Fibroblast of skin of abdomen (primary cell): ENCODE measurements around the gene FRMPD4.

ENCODE experiments used
- DNase-seq: peaks from one replicate; pipeline ENCODE4 v3.0.0-alpha.2; 2013

FRMPD4 gene

DNA sequence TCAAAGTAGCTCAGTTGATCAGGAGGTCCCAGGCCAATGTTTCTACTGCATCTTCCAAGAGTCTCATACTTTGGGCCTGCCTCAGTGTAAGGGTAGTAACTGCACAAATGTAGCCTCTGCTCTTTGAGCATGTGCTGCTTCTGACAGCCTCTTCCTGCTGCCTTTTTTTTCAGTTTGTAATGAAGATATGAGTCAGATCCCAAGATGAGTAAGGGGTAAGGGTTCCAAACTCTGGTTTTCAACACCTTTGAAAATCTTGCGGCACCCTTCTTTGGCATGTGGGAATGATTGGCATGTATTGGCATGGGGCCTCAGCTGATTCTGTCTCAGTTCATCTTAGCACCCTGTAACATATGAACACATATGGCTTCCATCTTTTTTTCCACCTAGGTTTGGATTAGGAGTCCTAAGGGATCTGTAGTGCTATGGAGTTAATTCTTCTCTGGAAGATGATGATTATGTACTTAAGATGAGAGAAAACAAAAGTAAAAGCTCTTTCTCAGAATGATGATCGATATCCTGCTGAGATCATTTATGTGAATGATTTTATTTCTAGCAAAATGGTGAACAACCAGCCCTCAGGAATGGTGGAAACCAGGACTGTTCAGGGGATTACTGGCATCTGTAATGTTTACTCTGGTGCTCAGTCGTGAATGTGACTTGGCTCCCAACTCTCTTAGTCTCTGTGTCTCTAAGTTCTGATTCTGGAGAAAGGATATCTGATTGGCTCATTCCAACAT is 534.3 kb downstream of the FRMPD4 start:
- peak; percentile 51 for DNase-seq

DNA sequence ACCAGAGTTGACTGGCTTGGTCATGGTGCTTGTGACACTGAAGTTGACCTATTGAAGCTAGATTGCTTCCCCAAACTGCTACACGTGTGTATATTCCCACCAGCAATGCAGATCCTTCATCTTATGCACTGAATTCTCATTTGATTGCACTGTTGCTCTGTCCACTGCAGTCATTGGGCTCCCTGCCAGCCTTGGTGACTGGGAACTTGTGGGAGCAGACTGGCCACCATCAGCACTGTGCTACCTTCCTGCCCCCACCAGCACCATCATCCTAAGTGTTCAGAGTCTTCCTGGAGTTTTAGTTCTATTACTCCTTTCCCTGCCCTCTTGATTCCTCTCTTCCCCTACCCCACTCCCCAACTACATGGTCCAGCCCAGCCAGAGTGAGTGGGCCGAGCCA is 535.2 kb downstream of the FRMPD4 start:
- DNase-seq, result no peak

DNA sequence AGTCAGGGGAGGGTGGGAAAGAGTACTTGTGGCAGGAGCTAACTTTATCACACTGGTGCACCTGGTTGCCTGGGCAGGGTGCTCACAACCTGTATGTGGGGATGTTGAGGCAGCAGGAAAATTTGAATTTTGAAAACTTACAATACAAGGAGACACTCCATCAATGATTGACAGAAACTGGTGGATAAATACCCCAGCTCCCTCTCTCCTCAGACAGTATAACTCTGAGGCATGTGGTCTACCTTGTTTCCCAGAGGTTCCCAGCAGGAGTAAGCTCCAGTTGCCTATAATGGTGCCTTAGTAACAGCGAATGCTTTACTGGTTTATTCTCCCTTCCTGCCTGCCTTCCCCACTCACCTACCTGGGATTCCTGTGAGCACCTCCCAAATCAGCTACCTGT is 541.2 kb downstream of the FRMPD4 start:
- DNase-seq, result no peak

DNA sequence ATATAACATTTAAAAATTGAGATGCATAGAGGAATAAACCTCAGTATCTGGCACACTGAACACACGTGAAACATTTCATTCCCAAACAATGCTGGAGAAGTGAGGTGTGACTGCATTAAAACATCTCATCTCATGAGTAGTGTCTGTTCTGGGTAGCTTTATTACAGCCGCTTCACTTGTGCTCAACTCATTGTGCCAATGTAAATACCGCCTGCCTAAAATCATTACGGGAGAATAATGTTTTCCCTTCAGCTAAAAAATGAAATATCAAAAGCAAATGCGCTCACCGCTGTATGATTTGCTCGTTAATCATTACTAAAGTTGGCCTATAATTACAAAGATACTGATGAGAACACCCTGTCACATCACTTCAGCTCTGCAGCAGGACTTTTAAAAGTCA is 542.8 kb downstream of the FRMPD4 start:
- DNase-seq, result no peak

DNA sequence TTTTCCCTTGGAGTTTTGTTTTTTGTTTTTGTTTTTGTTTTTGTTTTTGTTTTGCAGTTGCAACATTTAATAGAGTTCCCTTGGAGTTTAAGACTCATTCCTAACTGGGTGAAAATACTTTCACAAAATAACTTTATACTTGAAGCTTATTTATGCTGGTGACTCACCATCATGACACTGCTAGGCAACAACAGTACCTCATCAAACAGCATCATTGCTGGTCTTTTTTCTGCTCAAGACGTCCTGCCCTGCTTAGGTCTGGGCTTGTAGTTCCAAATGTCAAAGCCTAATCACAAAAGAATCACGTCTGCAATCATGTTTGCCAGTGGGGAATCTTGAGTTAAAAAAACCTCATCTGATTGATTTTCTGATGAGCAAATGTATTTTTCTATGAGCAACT is 547.3 kb downstream of the FRMPD4 start:
- DNase-seq, result peak; percentile 9

DNA sequence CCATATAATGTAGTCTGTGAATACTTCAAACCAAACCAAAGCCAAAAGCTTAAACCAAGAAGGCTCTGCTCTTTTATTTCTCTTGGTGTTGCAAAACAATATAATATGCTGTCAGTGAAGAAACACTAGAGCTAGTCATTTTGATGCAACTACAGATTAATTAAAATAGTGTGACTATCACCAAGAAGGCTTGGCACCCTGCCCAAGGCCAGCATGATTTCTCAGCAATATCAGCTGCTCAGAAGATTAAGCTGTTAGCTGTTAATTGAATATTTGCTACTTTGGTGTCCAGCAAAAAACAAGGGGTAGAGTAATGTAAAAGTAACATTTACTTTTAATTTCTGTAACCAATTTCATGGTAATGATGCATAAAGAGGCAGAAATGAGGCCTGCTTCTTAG is 548.1 kb downstream of the FRMPD4 start:
- DNase-seq, result no peak

DNA sequence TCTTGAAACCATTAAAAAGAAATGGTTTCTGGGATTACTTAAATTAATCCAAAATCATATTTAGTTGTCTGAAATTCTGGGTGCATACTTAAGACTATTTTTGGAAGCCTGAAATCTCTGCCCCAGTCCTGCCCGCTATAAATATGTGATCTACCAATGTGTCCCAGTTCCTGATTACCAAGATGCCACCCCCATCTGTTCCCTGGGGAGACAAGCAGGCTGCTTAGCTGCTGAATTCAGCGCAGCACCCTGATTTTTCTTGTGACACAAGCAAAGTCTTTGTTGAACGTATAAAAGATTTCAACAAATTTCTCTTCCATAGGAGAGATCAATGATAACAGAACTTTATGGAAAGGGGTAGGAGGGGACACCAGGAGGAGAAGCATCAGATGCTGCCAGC is 552.4 kb downstream of the FRMPD4 start:
- no peak for DNase-seq

DNA sequence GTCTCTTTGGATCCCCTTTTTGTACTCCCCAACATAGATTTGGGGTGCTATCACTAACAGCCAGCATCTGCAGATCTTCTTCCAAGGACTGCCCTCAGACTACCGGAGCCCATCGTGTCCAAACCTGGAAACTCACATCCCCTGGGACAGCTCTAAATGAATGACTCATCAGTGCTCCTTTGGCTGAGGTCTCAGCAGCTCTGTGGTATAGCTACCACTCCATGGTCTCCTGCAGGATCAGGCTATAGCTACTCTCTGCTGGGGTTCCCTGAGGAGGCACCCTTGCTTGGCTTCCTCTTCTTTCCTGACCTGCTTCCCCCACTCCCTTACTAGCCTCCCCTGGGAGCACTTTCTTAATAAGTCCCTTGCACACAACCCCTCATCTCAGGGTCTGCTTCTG is 555.5 kb downstream of the FRMPD4 start:
- no peak for DNase-seq

DNA sequence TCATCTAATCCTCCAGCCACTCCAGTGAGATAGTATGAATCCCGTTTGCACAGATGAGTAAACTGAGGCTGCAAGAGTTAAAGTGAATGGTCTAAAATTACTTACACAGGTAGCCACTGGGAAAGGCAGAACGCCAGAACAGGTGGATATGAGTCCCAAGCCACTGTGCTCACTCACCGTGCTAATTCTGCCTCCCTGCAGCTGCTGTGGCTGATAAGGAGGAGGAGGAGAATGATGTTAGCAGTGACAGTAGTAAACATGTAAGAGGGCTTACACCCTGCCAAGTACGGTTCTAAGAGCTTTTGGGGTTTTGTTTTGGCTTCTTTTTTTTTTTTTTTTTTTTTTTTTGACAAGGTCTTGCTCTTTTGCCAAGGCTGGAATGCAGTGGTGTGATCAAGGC is 562.5 kb downstream of the FRMPD4 start:
- no peak for DNase-seq

DNA sequence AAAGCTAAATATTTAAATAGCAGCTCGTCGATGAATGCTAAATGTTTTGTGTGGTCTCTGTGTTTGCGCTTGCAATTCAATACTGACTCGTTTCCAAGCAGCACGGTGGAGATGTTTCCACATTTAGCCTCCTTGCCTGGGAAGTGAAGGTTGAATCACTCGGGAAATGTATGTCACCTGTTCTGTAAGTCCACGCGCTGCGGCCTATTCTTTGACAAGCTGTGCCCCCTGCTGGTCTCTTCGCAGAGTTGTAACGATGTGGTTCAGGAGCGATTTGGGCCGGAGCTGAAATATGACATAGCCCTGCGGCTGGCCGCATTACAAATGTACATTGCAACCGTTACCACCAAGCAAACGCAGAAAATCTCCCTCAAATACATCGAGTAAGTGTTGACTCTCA is 563.4 kb downstream of the FRMPD4 start:
- peak; percentile 56 for DNase-seq

DNA sequence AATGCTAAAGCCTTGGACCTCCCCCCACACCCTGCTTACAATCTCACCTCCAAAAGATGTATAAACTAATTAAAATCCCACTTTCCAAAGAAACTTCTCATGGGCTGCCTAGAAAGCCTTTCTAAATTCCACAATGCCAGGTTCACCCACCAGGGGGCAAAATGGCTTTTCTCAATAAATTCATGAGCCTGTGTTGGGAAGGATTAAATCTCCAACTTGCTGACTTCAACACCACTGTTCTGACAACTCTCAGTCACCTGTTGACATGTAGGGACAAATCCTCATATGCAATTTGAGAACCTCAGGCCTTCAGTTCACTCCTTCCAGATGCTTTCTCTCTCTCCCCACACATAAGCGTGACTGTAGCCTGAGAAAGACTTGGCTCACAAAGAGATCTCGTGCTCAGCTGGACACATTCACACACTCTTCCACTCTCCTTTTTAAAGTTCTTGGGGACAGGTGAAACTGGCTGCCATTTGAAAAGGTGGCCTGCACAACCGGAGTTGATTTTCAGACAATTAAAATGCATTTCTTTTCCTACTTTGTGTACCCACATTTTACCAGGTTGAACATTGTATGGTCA is 564.3 kb downstream of the FRMPD4 start:
- no peak for DNase-seq

DNA sequence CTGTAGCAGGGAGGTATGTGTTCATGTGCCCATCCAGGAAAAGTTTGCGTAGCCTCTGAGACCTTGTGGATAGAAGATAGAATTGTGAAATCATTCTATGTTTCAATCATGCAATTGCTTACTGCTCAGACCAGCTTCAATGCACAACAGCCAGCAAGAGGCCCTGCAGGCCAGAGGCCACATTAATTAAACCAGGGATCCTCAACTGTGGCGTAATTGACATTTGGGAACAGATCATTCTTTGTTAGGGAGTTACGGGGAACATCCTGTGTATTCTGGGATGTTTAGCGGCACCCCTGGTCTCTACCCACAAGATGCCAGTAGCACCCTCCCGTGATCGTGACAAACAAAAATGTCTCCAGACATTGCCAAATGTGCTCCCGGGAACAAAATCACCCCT is 566.4 kb downstream of the FRMPD4 start:
- DNase-seq, result no peak

DNA sequence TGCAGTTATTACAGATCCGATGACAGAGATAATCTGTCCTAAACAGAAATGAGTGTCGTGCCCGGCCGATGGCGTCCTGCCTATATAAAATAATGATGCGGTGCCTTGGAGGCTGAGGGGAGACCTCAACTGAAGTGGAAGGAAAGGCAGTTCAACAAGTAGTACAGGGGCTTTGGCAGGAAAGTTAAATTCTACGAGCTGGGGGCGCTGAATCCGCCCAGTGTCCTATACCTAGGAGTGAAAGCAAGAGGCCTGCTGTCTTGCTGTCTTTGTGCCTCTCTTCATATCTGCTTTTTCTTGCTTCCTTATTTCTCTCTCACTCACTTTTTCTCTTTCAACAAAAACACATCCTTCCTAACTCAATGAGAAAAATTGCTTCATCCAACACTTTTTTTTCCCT is 570.8 kb downstream of the FRMPD4 start:
- no peak for DNase-seq

DNA sequence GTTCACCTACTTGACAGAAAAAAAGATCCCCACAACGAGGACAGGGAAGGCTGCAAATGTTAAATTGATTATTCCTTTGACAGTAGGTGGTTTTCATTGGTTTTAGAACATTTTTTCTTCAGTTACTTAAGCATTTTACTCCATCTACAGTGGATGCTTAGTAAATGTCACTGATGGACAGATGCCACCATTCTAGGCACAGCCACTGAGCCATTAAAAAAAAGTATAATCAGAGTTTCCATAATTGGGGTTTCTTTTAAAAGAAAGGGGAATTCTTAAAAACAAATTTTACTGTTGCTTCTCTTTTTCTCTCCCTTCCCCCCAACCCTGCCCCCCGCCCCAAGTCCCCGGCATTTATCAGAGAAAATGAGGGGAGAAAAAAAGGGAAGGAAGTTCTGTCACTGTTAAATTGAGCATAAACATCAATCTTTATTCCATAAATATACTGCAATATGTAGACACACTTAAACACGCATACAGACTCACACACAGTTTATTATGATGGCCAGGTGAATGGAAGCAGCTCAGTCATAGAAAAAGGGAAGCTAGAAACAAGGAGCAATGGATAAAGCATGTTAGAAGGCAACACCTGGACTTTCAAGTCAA is 573.3 kb downstream of the FRMPD4 start:
- DNase-seq, result no peak

DNA sequence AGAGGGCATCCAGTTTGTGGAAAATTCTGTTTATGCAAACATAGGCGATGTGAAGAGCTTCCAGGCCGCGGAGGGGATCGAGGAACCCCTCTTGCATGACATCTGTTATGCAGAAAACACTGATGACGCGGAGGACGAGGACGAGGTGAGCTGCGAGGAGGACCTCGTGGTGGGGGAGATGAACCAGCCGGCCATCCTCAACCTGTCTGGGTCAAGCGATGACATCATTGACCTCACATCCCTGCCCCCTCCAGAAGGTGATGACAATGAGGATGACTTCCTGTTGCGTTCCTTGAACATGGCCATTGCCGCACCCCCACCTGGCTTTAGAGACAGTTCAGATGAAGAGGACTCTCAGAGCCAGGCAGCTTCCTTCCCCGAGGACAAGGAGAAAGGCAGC is 578.3 kb downstream of the FRMPD4 start:
- no peak for DNase-seq

DNA sequence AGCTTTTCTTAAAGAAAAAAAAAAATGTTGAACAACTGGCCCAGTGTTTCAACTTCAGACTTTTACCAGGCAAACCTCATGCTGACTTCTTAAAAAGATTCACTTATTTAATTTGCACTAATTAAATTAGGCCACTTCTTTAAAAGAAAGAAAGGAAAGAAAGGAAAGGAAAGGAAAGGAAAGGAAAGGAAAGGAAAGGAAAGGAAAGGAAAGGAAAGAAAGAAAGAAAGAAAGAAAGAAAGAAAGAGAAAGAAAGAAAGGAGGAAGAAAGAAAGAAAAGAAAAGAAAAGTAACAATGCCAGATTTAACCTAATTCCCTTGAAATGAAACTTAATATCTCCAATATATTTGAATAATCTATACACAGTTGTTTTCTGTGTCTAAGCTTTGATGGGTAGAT is 581.6 kb downstream of the FRMPD4 start:
- no peak for DNase-seq

DNA sequence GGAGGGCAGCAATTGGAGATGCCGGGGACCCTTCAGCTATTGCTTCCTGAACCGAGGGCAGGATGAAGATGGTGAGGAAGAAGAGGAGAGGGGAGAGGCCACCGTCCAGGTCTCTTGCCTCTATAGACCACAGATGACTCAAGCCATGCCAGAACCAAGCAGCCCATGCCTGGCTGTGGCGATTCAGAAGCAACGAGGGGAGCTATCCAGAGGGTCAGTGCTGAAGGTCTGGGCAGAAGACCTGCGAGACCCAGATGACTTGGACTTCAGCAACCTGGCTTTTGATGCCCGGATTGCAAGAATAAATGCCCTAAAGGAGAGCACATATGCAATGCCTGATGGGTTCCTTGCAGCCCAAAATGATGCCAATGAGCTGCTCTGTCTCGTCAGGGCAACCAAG is 582.8 kb downstream of the FRMPD4 start:
- no peak for DNase-seq

DNA sequence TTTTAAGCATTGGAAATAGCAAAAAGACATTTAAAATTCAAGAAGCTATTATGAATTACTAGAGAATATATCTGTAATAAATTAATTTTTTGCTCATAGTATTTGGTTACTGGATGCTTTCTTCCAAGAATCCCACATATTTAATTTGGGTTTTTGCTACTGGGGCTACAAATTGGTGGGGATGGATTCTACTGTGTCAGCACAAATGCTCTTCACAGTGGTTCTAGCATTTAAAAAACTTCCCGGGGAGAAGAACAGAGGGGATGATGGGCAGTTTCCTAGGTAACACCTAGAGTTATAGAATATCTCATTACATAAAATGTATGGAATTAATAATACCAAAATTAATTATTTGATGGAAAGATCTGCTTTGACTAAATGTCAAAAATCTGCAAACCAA is 584.0 kb downstream of the FRMPD4 start:
- DNase-seq, result no peak

DNA sequence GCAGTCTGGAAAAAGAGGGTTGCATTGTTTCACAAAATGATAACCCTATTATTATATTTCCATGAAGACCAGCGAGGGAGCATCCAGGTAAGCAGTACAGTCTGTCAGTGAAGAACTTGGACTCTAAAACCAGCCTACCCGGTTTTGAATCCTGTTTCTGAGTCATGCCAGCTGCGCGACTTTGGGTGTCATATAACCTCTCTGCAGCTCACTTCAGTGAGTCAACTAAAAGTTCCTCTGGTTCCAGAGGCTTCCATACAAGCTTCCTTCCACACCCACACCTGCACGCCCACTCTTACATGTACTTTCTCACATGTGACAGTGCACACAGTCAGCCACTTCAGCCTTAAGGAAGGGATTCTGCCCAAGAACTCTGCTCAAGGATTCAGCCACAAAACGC is 603.1 kb downstream of the FRMPD4 start:
- DNase-seq, result no peak

DNA sequence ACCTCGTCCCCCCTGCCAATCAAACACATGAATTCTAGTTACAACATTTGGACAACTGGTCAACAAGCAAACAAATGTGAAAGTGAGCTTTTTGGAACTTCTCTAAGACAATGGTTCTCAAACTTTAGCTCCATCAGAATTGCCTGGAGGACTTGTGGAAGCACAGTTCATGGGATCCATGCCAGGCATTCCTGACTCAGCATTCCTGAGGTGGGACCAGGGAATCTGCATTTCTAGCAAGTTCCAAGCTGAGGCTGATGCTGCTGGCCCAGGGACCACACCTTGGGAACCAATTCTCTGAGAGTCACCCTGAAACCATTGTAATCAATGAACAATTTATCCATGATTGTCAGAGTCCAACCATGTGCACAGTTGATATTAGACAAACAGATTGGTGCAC is 609.2 kb downstream of the FRMPD4 start:
- no peak for DNase-seq

DNA sequence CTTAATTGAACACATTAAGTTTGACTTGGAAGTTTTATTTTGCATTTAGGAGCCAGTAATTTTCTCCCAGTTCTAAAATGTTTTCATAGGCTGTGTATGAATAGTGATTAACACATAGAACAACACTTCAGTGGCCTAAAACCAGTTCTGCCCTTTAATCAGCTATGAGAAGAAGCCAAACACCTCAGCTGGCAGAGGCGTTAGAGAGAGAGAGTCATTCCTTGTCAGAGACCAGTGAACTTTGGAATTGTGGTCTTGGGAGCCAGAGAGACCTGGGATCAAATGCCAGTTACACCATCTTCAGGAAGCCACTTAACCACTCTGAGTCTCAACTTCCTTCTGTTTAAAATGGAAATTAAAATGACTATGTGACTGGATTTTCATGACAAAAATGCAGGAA is 613.6 kb downstream of the FRMPD4 start:
- no peak for DNase-seq

DNA sequence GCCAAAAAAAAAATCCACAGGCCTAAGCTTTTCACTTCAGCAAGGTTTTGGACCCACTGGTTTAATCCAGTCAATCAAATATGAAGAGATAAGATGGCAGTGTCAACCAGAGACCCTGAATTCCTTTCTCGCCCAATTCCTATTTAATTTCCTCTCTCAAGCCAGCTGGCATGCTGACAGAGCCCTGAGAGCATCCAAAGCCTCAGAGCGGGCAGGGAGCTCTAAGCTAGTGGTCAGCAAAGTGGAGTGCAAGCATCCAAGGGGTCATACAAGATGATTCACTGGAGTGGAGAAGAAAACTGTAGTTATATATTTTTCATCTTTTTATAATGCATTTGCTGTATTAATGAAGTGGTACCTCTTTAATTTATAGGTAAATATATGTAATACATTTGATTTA is 615.1 kb downstream of the FRMPD4 start:
- DNase-seq, result no peak

DNA sequence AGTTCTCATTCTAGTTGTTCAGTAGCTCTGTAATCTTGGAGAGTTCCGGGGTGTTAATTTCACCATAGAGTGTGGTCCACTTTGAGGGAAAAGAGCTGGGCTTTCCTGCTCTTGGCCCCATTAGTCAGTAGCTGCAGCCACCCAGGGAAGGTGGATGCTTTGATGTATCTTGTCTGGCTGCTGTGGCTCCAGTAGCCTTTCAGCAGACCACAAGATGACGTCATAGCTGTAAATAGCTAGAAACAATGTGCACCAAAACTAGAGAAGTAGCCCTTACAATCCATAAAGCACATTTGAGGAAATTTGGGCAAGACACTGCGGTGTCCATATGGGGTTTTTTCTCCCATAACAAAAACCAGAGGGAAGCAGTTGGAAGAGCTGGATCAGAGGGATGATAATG is 620.0 kb downstream of the FRMPD4 start:
- peak; percentile 4 for DNase-seq

DNA sequence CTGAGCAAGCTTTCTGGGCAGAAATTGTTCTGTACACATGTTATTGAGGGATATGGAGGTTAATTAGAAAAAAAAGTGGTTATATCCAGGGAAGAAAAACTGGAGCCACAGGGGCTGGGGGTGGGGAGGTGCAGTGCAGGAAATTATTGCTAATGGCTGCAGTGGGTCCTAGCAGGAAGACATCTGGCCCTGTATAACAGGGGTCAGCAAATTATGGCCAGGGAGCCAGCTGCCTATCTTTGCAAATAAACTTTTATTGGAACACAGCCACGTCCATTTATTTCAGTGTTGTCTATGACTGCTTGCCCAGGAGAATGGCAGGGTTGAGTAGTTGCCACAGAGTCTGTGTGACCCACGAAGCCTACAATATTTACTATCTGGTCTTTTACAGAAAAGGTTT is 629.6 kb downstream of the FRMPD4 start:
- DNase-seq, result no peak

DNA sequence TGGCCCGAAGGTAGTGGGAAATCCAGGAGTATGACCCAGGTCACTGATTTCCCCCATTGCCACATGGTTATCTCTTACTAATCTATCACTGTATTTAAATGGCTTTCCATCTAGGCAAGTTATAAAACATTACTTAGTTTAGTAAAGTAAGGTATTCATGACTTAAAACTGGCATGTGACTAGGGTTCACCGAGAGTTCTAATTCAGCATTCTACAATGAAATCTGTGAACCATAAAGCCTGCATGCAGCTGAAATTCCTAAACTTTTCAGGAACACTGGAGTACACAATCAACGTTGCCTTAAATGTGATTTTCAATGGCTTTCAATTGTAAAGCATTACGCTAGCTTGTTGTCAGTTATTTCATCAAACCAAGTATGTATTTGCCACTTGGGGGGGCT is 630.2 kb downstream of the FRMPD4 start:
- DNase-seq, result no peak
